GM18907 (cell line): ENCODE measurements around the gene UNC13B.

Experiments used
- ATAC-seq: cut with Tn5 transposase; IDR thresholded peaks from one replicate; pipeline ENCODE4 v1.9.1; 2021; ENCODE audit warnings: mild to moderate bottlenecking, moderate library complexity; ENCODE audit not compliant: unreplicated experiment

UNC13B gene

GRCh38 chr9:35272989-35273388, 111.2 kb downstream of the UNC13B start:
- no peak for ATAC-seq

GRCh38 chr9:35273591-35273990, 111.8 kb downstream of the UNC13B start:
- ATAC-seq, result no peak

GRCh38 chr9:35274993-35275392, 113.2 kb downstream of the UNC13B start:
- no peak for ATAC-seq

- no peak for ATAC-seq
These were observed 115.3 kb downstream of the UNC13B start for GRCh38 chr9:35277171-35277520.

DNA sequence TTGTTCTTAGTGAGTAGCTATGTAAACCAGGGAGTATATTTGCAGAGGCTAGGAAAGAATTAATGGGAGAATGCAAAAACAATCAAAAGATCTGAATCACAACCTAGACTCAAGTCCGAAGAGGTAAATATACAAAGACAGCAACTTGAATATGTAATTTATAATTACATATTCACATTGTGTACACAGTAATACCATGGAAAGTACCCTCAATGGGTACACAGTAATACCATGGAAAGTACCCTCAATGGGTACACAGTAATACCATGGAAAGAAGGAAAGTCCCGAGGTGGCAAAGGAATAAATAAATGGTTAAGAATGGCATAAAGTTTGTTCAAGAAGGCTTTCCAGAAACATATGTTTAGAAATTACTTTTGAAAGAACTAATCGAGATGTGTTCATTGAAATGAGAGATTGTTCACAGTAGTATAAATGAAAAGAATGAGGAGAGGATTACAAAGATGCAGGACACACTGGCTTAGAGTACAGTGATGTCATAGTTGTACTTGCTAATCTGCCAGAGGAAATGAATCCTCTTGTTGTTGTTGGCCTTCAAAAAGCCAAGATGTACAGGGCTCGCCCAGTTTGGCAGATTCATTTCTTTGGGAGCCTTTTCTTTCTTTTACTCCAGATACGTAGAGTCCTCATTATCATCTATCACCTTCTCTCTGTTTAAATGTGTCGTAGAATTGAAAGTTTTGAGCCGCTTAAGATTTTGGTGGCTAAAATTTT, 116.0 kb downstream of the UNC13B start:
- no peak for ATAC-seq

- ATAC-seq, result no peak
These were observed 118.1 kb downstream of the UNC13B start for GRCh38 chr9:35279946-35280345.

DNA sequence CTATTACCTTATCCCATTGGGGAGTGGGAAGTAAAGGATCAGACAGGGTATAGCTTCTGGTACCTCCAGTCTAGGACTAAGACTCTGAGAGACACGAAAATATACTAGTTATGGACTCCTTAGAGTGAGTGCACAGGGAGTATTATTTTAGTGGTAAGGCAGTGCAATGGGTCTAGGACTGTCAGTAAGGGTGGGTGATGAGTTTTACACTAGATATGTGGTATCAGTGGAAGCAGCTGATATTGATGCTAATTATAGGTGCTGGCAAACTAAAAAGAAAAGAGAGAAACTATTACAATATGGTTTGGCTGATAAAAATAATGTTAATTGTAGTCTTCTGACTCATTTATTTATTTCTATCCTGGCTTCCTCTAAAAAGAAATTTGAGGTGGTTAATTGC, 118.6 kb downstream of the UNC13B start:
- no peak for ATAC-seq

DNA sequence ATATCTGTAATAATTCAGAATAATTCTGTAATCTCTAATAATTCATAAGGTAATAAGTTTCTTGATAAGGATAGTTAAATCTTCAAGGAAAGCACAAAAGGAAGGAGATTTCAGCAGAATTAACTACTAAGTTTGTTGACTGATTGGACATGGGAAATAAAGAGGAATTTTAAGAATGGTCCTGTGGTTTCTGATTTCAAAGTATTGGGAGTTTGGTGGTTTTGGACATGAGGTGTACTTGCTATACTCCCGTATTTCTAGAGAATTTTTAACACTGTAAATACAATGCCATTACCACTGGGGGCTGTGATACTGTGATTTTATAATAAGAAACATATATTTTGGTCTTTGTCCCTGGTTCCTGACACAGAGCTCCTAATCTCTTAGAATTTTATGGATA, 123.9 kb downstream of the UNC13B start:
- no peak for ATAC-seq

DNA sequence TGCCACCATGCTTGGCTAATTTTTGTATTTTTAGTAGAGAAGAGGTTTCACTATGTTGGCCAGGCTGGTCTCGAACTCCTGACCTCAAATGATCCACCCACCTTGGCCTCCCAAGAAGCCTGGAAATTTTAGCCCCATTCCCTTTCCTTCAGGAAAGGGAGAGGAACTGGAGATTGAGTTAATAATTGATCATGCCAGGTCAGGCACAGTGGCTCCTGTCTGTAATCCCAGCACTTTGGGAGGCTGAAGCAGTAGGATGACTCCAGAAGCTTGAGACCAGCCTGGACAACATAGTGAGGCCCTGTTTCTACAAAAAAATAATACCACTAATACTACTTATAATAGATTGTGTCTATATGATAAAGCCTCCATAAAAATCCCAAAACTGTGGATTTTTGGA, 124.6 kb downstream of the UNC13B start:
- no peak for ATAC-seq

- no peak for ATAC-seq
These were observed 126.3 kb downstream of the UNC13B start for GRCh38 chr9:35287987-35288632.

DNA sequence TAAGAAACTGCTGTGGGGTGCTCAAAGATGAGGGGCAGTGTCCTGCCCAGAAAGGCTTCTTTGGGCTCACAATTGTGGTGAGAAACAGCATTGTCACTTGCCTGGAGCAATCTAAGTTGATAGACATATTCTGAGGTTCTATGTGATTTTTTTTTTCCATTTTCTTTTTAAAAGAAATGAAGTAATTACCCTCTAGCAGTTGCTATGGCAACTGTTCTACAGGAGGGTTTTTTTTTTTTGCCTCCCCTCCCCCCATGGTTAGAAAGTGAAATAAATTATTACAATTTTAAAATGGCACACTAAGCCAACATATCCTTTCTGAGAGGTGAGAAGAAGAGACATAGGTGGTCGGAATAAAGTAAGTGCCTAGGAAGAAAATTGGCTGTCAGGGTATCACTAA, 127.0 kb downstream of the UNC13B start:
- no peak for ATAC-seq

GRCh38 chr9:35293376-35293964, 131.7 kb downstream of the UNC13B start:
- no peak for ATAC-seq

- no peak for ATAC-seq
These were observed 132.3 kb downstream of the UNC13B start for GRCh38 chr9:35294066-35294465.

- no peak for ATAC-seq
These were observed 132.7 kb downstream of the UNC13B start for GRCh38 chr9:35294556-35294955.

GRCh38 chr9:35295369-35296036, 133.7 kb downstream of the UNC13B start:
- no peak for ATAC-seq

DNA sequence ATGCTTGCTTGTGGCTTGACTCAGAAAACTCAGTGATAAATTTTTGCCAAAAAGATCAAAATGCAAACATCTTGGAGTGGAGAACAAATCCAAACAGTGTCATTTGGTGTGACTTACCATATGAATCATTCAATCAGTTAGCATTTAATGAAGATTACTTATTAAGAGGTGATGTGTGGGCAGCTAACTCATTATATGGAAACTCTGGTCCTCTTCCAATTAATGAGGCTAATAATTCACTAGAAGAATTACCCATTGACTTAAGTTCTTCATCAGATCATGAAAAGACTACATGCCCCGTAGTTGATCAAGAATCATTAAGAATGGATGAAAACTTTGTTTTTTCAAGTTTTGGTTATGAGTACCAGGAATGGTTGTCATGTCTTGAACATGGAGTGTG, 141.8 kb downstream of the UNC13B start:
- ATAC-seq, result no peak

- no peak for ATAC-seq
These were observed 144.5 kb downstream of the UNC13B start for GRCh38 chr9:35306283-35306682.

DNA sequence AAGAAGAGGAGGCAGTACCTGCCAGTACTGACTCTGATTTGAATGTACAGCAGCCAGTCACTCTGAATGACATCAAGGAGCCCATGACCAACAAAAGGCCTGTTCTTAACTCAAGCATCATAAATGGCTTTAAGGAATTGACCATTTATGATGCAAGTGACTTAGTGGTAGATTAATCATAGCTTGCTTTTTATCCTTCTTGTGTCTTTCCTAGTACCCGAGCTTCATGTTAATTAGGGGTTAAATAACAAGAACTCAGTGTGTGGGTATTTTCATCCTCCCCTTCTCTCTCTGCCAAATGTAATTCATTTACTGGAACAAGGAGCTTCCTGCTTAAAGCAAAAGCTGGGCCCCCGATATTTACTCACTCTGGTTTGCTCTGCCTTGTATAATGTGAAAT, 146.5 kb downstream of the UNC13B start:
- ATAC-seq, result no peak

DNA sequence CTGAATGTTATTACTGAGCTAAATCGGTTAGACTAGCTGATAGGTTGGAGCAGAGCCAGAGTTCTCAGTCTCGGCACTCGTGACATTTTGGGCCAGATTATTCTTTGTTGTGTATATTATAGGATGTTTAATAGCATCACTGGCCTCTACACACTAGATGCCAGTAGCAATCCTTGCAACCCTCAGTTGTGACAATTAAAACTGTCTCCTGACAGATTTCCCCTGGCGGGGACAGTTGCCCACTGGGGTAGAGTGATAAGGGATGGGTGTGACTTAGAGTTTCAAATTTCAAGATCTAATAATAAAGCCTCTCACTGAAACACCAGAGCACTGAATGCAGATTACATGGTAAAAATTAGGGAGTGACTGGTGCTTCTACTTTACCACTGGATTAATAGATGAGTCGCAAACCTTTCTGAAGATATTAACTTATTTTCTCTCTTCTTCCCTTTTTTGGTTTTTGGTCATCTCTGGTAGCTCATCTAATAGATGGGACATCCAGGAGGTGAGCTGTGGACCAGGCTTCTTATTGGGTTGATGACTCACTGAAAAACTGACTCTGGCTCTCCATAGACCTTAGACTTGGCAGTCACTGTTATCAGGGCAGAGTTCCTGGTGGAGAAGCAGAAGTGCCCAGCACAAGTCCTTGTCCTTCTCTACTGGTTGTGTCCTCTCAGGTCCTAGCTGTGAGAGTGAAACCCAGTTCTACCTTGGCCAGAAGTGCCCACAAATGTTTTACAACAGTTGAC, 150.3 kb downstream of the UNC13B start:
- ATAC-seq, result no peak

- no peak for ATAC-seq
These were observed 151.7 kb downstream of the UNC13B start for GRCh38 chr9:35313460-35313859.

- no peak for ATAC-seq
These were observed 152.1 kb downstream of the UNC13B start for GRCh38 chr9:35313916-35314315.
